ENCODE results near the gene FAAH.

DNA sequence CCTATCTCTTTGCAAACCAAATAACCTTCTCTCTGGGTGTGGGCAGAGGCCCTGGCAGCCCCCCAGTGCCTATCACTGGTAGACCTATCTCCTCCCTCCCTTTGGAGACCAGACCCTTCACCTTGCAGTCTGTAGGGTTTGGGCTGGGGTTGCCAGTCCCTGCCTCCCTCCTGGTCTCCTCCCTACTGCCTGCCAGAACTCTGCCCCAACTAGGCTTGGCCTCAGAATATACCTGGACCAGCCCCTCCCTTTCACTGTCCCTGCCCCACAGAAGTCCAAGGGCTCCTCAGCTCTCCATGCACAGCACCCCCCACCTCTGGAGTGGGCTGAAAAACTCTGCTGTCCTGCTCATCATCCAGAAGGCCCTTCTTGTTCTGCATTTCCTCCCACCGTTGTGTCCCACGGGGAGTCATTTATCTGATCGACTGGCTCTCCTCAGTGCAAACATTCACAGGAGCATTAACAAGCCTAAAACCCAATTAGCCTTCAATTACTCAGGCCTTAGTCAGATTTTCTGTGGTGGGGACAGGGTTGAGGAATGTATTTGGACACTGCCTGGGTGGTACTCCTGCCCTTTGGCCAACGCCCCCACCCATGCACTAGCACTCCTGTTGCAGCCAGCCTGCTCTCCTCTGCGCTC, 67.8 kb downstream of the FAAH start:
- TF ChIP-seq POLR2A (IDR thresholded peaks at IDR 0.05; ENCODE audit: low read depth, low read length) (no peak), TAF1 (IDR thresholded peaks at IDR 0.05; ENCODE audit: low read depth, low read length) (no peak), POLR2AphosphoS5 (IDR thresholded peaks at IDR 0.05; ENCODE audit: low read depth, low read length) (no peak), SPI1 (IDR thresholded peaks at IDR 0.05; ENCODE audit: low read depth, low read length) (no peak), PAX5 (IDR thresholded peaks at IDR 0.05; ENCODE audit: insufficient read depth, low read length, severe bottlenecking) (no peak), POU2F2 (IDR thresholded peaks at IDR 0.05; ENCODE audit: low read depth, low read length) (no peak)

Data from GM12891 (cell line).